Uterus (tissue), 4 donors: Measurements from ENCODE around the gene MICAL3. TPM values are rescaled to one million over a fixed set of nuclear protein-coding genes. Genes with fewer than 3 reads are reported as not detected.
"Not testable (repeated sequence)": the region's sequence is repeated elsewhere in the genome, so short reads cannot be mapped to it uniquely, and the experiment has no call there.

ENCODE experiments used
- DNase-seq, 2 donors: peaks; one replicate each; pipeline ENCODE4 v3.0.0-alpha.2; 2019 to 2020
- H3K27ac ChIP-seq, 2 donors: fragments of 200-600 bp; sonication (generic); 1 replicate in 1 of 2; 2 replicates in 1 of 2; pipeline ENCODE4 v1.5.1; 2016 to 2018
- H3K27me3 ChIP-seq, 2 donors: fragments of 200-600 bp; sonication (generic); one replicate each; pipeline ENCODE4 v1.5.1; 2018 to 2019; ENCODE audit warnings: control low read depth in 1 of 2
- H3K36me3 ChIP-seq, 2 donors: fragments of 200-600 bp; sonication (generic); one replicate each; pipeline ENCODE4 v1.5.1; 2019; ENCODE audit warnings: control low read depth in 1 of 2
- H3K4me1 ChIP-seq, 2 donors: fragments of 200-600 bp; sonication (generic); one replicate each; pipeline ENCODE4 v1.5.1; 2018 to 2019; ENCODE audit warnings: control low read depth in 1 of 2
- H3K4me3 ChIP-seq, 2 donors: fragments of 200-600 bp; sonication (generic); 1 replicate in 1 of 2; 2 replicates in 1 of 2; pipeline ENCODE4 v1.5.1; 2018 to 2019; ENCODE audit warnings: mild to moderate bottlenecking in 1 of 2
- H3K9me3 ChIP-seq, 2 donors: fragments of 200-600 bp; sonication (generic); one replicate each; pipeline ENCODE4 v1.5.1; 2019; ENCODE audit warnings: control low read depth in 1 of 2
- POLR2A ChIP-seq, 2 donors: fragments of 450-650 bp; IDR thresholded peaks; one replicate each; pipeline ENCODE4 v1.6.1; 2016; ENCODE audit warnings: antibody characterized with exemption in 2 of 2, mild to moderate bottlenecking in 1 of 2, moderate library complexity in 1 of 2
- intact Hi-C: fragments of 100-400 bp; cut with DNase I; formaldehyde crosslinking; loops from one replicate; pipeline ENCODE4 v1.15.1; 2023; ENCODE audit warnings: low total_unique reads
- total RNA-seq, 4 donors: library from RNA; depleted of rRNA in 3 of 4; stranded (reverse); fragments of >200 nt in 3 of 4; gene quantifications; one replicate each; pipeline versions ENCODE4 v1.1.0 to v1.2.4, GENCODE V29; 2014 to 2023
- TF ChIP-seq, protein P1 (sequence below), 4 experiments: fragments of 200-600 bp in 2 of 4; fragments of 450-650 bp in 2 of 4; sonication (generic) in 2 of 4; IDR thresholded peaks; one replicate each; pipeline ENCODE4 v1.5.1; 2016 to 2019; ENCODE audit warnings: antibody characterized with exemption in 4 of 4, mild to moderate bottlenecking in 2 of 4, moderate library complexity in 1 of 4
- donor health status: DM: yes; HTN: yes; CAD: no.

Gene MICAL3
- total RNA-seq, 4 donors from 2014 or later = 13.5 to 167 (median 47.2) TPM

- no peak for DNase-seq
- intact Hi-C loops = no loop called here
- no peaks in the 10 kb centered on the region for H3K27me3 ChIP-seq
- H3K27ac ChIP-seq = no peak overlapping the region
- no peaks in the 10 kb centered on the region for H3K9me3 ChIP-seq
- TF ChIP-seq POLR2A (IDR thresholded peaks at IDR 0.05) = no peak
- TF ChIP-seq, protein P1, sequence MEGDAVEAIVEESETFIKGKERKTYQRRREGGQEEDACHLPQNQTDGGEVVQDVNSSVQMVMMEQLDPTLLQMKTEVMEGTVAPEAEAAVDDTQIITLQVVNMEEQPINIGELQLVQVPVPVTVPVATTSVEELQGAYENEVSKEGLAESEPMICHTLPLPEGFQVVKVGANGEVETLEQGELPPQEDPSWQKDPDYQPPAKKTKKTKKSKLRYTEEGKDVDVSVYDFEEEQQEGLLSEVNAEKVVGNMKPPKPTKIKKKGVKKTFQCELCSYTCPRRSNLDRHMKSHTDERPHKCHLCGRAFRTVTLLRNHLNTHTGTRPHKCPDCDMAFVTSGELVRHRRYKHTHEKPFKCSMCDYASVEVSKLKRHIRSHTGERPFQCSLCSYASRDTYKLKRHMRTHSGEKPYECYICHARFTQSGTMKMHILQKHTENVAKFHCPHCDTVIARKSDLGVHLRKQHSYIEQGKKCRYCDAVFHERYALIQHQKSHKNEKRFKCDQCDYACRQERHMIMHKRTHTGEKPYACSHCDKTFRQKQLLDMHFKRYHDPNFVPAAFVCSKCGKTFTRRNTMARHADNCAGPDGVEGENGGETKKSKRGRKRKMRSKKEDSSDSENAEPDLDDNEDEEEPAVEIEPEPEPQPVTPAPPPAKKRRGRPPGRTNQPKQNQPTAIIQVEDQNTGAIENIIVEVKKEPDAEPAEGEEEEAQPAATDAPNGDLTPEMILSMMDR (IDR thresholded peaks at IDR 0.05) = no peak
- H3K4me1 ChIP-seq = no peaks in the 10 kb centered on the region
- H3K36me3 ChIP-seq = no peaks in the 10 kb centered on the region
- H3K4me3 ChIP-seq = no peak overlapping the region
Measured at GRCh38 chr22:17994424-17995108, 29.8 kb downstream of the MICAL3 start.

DNA sequence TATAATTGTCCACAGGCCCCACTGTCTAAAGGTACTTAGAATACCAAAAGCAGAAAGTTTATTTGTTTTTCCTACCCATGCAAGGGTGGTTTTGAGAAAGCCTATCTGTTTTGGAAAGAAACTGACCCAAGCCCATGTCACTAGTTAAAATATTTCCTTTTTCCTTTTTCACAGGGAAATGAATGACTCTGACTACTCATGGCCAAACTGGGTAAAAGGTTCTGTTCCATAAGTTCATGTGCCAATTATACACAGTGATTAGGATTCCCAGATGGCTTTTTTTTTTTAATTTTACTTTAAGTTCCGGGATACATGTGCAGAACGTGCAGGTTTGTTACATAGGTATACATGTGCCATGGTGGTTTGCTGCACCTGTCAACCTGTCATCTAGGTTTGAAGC is 31.4 kb downstream of the MICAL3 start:
- intact Hi-C loops, H3K4me1 ChIP-seq: not testable (repeated sequence)
- H3K27ac ChIP-seq = peak overlapping the region in 1 of 2 donors; percentile 27

GRCh38 chr22:17991992-17992391 is 32.4 kb downstream of the MICAL3 start:
- H3K27ac ChIP-seq, H3K36me3 ChIP-seq, H3K9me3 ChIP-seq, H3K4me1 ChIP-seq, H3K27me3 ChIP-seq, H3K4me3 ChIP-seq, DNase-seq, intact Hi-C loops: not testable (repeated sequence)

More for the DNA sequence above, 31.4 kb downstream of the MICAL3 start:
- H3K9me3 ChIP-seq, H3K4me3 ChIP-seq, DNase-seq, H3K27me3 ChIP-seq, H3K36me3 ChIP-seq: not testable (repeated sequence)

- no peak for TF ChIP-seq POLR2A (IDR thresholded peaks at IDR 0.05)
- no peak for DNase-seq
- H3K9me3 ChIP-seq = no peaks in the 10 kb centered on the region
- H3K4me1 ChIP-seq = no peaks in the 10 kb centered on the region
- no peak overlapping the region for H3K27ac ChIP-seq
- intact Hi-C loops = no loop called here
- H3K27me3 ChIP-seq = no peaks in the 10 kb centered on the region
- no peak overlapping the region for H3K4me3 ChIP-seq
- no peaks in the 10 kb centered on the region for H3K36me3 ChIP-seq
Measured at GRCh38 chr22:17990942-17991341, 33.4 kb downstream of the MICAL3 start.

GRCh38 chr22:17990147-17990546 is 34.2 kb downstream of the MICAL3 start:
- H3K36me3 ChIP-seq = no peaks in the 10 kb centered on the region
- intact Hi-C loops = no loop called here
- no peaks in the 10 kb centered on the region for H3K9me3 ChIP-seq
- H3K27me3 ChIP-seq = no peaks in the 10 kb centered on the region
- no peak for TF ChIP-seq POLR2A (IDR thresholded peaks at IDR 0.05)
- TF ChIP-seq, protein P1 (IDR thresholded peaks at IDR 0.05) = no peak
- no peak overlapping the region for H3K27ac ChIP-seq
- H3K4me3 ChIP-seq = no peak overlapping the region
- no peak for DNase-seq
- no peaks in the 10 kb centered on the region for H3K4me1 ChIP-seq

DNA sequence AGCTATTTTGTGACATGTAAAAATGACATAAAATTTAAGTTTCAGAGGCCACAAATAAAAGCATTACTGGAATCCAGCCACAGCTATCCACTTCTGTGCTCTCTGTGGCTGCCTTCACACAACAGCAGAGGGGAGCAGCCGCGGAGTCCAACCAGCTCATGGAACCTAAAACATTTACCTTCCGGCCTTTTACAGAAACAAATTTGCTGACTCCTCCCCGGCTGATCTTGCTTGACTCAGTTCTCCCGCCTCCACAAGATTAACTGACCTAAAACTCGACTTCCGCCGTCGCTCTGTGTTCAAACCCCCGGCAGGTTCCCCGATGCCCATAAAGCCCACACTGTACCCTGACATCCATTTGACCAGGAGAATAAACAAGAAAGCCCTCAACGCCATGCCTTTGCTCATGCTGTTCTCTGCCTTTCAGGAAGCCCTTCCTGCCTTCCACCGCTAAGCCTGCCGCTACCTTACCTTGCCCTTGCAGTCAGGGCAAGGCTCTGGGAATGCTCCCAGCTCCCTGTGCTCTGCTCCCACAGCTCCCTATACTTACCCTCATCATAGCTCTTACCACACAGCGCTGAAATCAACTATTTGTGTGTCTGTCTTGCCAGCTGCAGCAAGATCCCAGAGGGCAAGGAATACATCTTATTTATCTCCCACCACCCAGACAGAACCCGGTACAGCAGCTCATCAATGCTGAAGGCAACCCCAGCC is 35.4 kb downstream of the MICAL3 start:
- no peaks in the 10 kb centered on the region for H3K9me3 ChIP-seq
- no peaks in the 10 kb centered on the region for H3K36me3 ChIP-seq
- no peak overlapping the region for H3K4me3 ChIP-seq
- no peak for DNase-seq
- intact Hi-C loops = no loop called here
- no peaks in the 10 kb centered on the region for H3K27me3 ChIP-seq
- no peak overlapping the region for H3K27ac ChIP-seq
- TF ChIP-seq, protein P1 (IDR thresholded peaks at IDR 0.05) = no peak
- no peak for TF ChIP-seq POLR2A (IDR thresholded peaks at IDR 0.05)
- H3K4me1 ChIP-seq = no peaks in the 10 kb centered on the region
